Occipital lobe (tissue), 2 donors: Measurements from ENCODE around the gene TLR5. TPM values are rescaled to one million over a fixed set of nuclear protein-coding genes. Genes with fewer than 3 reads are reported as not detected.

ENCODE experiments used
- DNase-seq: peaks from one replicate; lab custom pipeline; 2025; lab: John Stamatoyannopoulos, UW
- total RNA-seq: library from RNA; depleted of rRNA; stranded (reverse); fragments of >200 nt; gene quantifications from one replicate; pipeline ENCODE4 v1.2.3, GENCODE V29; 2014

TLR5 gene
- total RNA-seq, 1 donor from 2014 or later: 1.7 TPM

DNA sequence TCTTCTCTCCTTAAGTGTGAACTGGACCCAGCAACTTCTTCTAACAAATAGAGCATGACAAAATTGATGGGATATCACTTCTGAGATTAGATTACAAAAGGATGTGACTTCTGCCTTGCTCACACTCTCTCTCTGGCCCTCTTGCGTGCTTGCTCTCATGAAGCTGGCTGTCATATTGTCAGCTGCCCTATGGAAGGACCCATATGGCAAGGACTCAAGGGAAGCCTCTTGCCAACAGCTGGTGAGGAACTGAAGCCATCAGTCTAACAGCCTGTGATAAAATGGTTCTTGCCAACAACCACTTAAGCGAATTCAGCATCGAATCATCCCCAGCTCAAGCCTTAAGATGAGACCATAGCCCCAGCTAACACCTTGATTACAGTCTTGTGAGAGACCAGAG, 4.8 kb upstream of the TLR5 start:
- DNase-seq: no peak

- no peak for DNase-seq
Observed at GRCh38 chr1:223147409-223147808, 4.4 kb upstream of the TLR5 start.

DNA sequence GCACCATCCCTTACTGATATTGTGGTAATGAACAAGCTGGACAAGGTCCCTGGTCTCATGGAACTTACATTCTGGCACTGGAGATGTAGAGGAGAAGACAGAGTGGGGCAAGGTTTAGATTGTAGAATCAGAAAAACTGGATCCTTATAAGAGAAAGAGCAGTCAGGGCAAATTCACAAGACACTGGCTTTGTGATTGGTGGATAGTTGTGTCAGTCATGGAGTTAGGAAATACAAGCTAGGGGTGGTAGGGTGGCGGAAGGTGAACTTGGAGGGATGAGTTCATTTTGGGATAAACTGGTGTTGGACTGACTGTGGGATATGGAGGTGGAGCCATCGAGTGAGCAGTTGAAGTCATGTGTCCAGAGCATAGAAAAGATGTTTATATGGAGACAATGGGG, 3.7 kb upstream of the TLR5 start:
- DNase-seq: no peak

DNA sequence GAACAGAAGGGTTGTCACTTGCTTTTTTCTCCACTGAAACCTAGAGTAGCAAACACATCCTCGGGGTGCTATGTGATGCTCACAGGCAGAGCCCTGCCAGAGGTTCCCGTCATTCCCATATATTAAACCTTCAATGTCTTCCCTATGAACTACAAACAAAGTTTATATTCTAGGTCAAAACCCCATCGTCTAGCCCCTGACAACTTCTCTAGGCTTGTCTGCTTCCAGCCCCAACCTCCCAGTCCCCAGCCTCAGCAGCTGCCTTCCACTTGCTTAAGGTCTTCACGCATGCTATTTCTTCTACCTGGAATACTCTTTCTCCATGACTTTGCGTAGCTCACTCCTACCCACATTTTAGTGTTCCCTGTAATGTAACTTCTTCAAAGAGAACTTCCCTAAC, 1.9 kb upstream of the TLR5 start:
- no peak for DNase-seq

- DNase-seq: no peak
Observed at GRCh38 chr1:223144431-223144830, 1.4 kb upstream of the TLR5 start.

- no peak for DNase-seq
Observed at GRCh38 chr1:223143537-223144248, 645 bp upstream of the TLR5 start.

GRCh38 chr1:223142269-223142668, 779 bp downstream of the TLR5 start:
- DNase-seq: no peak

DNA sequence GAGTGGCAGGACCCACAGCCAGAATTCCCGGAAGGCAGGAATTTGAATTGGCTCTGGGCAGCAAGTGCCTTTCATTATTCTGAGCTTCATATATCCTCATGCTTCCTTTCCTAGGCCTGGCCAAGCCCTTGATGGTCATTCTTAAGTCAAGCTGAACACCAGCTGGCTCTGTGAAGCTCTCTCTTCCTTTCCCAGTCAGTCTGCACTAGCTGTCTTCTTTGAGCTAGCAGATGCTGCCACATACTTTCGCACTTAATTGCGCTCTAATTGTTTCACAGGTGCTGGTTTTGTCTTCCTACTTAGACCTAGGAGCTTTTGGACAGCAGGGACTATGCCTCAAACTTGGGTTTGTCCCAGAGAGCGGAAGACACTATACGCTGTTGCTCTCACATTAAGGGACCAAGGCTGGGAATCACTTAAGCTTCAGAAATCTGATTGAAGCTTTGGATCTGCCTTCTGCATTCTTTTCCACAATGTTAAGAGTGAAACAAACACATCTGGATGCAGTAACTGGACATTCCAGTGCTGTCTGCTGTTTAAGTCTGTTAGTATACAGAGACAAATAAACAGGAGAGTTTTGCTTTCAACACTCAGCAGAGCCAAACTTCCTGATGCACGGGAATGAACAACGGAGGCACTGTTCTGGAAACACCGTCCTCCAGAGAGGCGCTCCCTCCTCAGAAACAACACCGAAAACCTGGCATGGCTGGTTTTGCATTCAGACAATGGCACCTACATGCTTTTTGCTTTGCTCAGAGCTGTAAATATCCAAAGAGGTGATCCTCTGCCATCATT, 2.2 kb downstream of the TLR5 start:
- no peak for DNase-seq

DNA sequence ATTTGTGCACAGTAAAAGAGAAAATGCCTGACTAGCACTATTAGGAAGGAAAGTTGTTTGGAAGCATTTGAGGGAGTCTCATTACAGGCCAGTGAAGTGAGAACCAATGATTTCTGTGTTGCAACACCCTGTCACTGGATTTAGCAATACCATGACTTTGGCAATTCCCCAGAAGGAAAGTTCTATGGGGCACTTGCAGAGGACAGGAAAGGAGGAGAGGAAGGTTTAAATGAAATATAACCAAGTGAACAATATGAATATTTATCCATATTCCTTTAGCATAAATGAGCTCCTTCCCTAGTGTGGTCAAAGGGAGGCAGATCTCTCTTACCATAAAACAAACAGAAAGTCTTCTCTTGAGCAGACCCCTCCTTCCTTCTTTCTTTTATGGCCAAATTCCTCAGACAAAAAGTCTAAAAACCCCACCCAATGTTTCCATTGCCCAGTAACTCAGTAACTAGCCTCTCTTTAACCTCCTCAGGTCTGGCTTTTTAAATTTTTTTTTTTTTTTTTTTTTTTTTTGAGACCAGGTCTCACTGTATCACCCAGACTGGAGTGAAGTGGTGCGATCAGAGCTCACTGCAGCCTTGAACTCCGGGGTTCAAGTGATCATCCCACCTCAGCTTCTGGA, 5.5 kb downstream of the TLR5 start:
- DNase-seq: no peak

DNA sequence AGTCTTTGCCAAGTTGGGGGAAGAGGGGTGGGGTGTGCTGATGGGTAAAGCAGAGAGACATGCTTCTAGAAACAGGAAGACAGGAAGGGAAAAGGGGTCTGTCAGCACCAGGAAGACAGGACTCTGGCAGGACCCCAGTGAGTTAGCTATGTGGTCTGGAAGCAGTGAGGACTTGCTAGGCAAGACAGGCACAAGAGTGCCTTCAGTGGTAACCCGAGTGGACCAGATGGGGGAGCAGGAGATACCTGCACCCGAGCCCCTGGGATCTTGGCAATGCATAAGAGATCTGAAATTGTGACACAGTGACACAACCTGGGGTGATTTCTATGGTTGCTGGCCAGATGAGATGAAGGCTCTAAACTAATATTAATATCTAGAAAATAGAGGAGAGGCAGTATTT, 7.0 kb downstream of the TLR5 start:
- no peak for DNase-seq

DNA sequence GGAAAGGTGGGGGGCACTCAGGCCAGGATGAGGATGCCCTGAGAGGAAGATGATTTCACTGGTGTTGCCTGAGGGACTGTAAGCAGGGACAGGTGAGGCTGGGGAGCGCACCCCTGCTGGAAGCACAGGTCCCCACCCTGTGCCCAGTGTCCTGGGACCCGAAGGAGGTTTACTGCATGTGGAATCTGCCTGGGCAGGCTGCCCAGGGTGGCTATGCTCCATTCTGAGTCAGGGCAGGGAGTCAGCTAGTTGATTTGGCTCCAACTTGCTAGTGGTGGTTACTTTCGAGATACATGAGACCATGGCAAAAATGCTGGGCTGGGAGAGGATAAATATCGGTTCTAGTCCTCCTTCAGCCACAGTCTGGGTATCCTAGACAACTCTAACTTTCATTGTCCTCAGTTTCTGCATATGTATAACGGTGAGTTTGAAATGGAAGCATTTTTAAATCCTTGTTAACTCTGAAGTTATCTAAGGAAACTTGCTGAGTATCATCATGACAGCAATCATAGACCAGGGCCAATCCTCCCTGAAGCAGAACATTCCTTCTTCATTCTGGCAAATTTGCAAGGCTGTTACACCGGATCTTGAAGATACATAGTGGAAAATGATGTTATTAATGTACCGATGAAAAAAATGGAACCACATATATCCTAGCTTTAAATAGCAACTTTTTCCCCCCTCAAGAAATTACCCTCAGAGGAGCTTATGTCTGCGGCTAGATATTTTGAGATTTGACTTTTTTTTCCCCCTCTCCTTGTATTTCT, 7.7 kb downstream of the TLR5 start:
- no peak for DNase-seq

DNA sequence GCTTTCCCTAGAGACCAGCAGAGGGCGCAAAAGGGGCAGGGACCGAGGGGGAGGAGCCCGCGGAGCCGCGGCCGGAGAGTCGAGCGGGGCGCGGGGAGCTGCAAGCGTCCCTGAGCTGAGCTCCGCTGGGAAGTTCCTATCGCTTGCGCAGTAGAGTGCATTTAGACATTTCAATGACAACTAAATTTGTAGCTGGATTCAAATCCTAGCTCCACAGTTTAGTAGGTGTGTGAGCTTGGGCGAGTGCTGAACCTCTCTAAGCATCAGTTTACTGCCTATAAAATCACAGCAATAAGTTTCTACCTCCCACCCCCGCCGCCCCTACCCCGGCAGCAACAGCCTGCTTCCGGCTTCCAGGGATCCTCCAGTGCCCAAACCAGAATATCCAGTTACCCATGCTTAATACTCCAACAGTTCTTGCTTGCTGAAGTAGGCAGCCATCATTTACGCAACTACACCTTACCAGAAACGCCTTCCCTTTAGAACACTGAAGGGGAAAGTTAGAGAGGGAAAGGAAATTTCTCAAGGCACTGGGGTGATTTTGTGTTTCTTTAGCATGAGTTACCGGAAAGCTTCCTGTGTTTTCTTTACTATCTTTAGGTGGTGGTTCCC, 9.1 kb downstream of the TLR5 start:
- DNase-seq: peak; percentile 79

DNA sequence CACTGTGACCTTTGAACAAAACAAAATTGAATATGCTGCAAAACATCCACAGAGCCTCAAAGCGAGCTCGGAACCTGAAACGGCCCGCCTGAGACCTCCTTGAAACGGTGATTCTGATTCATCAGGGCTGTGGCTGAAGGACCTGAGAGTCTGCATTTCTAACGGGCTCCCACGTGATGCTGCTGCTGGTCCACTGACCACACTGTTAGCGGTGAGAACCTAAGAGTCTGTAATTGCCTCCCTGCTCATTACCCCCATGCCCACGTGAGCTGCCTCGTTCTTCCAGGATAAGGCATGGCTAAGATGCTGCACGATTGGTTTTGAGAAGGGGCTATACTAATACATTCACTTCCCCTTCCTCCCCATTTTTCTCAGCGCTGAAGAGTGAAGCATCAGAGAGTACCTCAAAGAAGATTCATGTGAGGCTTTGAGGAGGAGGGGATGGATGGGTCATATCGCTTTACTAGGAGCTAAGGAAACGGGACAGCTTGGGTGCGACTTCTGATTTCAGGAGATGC, 9.7 kb downstream of the TLR5 start:
- DNase-seq: no peak

GRCh38 chr1:223129229-223129901, 13.7 kb downstream of the TLR5 start:
- DNase-seq: peak; percentile 26

- no peak for DNase-seq
Observed at GRCh38 chr1:223126741-223127140, 16.3 kb downstream of the TLR5 start.

DNA sequence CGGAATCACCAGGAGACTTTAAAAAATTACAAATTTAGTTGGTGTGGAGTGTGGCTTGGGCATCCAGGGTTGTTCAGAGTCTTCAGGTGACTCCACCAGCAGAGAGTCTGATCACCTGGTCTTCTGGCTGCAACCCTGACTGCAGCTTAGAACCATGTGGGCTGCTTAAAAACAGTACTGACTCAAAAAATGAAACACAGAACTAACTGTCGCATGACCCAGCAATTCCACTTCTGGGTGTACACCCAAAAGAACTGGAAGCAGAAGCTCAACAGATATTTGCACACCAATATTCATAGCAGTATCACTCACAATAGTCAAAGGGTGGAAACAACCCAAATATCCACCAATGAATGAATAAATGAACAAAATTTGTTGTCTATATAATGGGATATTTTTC, 17.3 kb downstream of the TLR5 start:
- DNase-seq: no peak

GRCh38 chr1:223123011-223123610, 19.9 kb downstream of the TLR5 start:
- no peak for DNase-seq

- no peak for DNase-seq
Observed at GRCh38 chr1:223118418-223118817, 24.6 kb downstream of the TLR5 start.

GRCh38 chr1:223116950-223117349, 26.1 kb downstream of the TLR5 start:
- DNase-seq: no peak

- DNase-seq: no peak
Observed at GRCh38 chr1:223114871-223115270, 28.2 kb downstream of the TLR5 start.
